ENCODE results near the gene MS4A13. TPM values are rescaled to one million over a fixed set of nuclear protein-coding genes. Genes with fewer than 3 reads are reported as not detected.

The MS4A13 gene
- total RNA-seq (under 1 TPM in 1 of 2 donors, not detected in 1; 0.55 TPM), polyA plus RNA-seq (ENCODE audit: insufficient read depth, low read depth, low replicate concordance) (7.0 TPM)
- long read RNA-seq, donor 1 = 0 reads
- long read RNA-seq, donor 2 = 0 reads

GRCh38 chr11:60515144-60515855, at the start of gene MS4A13:
Gene MS4A13, plus strand, starts transcription at chr11:60515392. Its CDS starts 2,692 bp downstream, at chr11:60518084.
- Histone ChIP-seq H3K4me3 (peak within 1 kb of the TSS; percentile 3 to 39), H3K27ac (no peak within 1 kb of the TSS)
- 77 to 78% methylated on average over 29 of the region's 29 CpGs for WGBS, 2 donors

DNA sequence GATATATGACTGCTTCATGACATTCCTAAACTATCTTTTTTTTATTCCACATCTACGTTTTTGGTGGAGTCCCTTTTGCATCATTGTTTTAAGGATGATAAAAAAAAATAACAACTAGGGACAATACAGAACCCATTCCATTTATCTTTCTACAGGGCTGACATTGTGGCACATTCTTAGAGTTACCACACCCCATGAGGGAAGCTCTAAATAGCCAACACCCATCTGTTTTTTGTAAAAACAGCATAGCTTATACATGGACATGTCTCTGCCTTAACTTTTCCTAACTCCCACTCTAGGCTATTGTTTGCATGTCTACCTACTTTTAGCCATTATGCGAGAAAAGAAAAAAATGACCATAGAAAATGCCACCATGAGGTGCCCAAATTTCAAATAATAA, 46.4 kb upstream of the MS4A13 start:
- no peak for DNase-seq
- Histone ChIP-seq H3K27me3 (no peaks in the 10 kb centered on the region), H3K4me3 (no peak overlapping the region), H3K4me1 (no peaks in the 10 kb centered on the region), H3K36me3 (ENCODE audit: low read depth, missing control alignments) (no peaks in the 10 kb centered on the region), H3K9me3 (no peaks in the 10 kb centered on the region), H3K27ac (no peak overlapping the region)
- WGBS, 2 donors = 70 to 80% methylated on average over 2 of the region's 2 CpGs
- intact Hi-C loops (cut with DNase I; ENCODE audit: low total_unique reads) = no loop called here
- TF ChIP-seq POLR2A (IDR thresholded peaks at IDR 0.05) = no peak
- TF ChIP-seq, protein P1, sequence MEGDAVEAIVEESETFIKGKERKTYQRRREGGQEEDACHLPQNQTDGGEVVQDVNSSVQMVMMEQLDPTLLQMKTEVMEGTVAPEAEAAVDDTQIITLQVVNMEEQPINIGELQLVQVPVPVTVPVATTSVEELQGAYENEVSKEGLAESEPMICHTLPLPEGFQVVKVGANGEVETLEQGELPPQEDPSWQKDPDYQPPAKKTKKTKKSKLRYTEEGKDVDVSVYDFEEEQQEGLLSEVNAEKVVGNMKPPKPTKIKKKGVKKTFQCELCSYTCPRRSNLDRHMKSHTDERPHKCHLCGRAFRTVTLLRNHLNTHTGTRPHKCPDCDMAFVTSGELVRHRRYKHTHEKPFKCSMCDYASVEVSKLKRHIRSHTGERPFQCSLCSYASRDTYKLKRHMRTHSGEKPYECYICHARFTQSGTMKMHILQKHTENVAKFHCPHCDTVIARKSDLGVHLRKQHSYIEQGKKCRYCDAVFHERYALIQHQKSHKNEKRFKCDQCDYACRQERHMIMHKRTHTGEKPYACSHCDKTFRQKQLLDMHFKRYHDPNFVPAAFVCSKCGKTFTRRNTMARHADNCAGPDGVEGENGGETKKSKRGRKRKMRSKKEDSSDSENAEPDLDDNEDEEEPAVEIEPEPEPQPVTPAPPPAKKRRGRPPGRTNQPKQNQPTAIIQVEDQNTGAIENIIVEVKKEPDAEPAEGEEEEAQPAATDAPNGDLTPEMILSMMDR (IDR thresholded peaks at IDR 0.05) = no peak

More at GRCh38 chr11:60515144-60515855, at the start of gene MS4A13:
- intact Hi-C loops (cut with DNase I; ENCODE audit: low total_unique reads) = no loop called here
- Histone ChIP-seq H3K9me3 (no peaks in the 10 kb centered on the region), H3K27me3 (no peaks in the 10 kb centered on the region), H3K4me1 (no peaks in the 10 kb centered on the region), H3K36me3 (ENCODE audit: low read depth, missing control alignments) (no peaks in the 10 kb centered on the region)
- TF ChIP-seq, protein P1 (IDR thresholded peaks at IDR 0.05) = no peak
- no peak for TF ChIP-seq POLR2A (IDR thresholded peaks at IDR 0.05)
- DNase-seq = peak; percentile 66

DNA sequence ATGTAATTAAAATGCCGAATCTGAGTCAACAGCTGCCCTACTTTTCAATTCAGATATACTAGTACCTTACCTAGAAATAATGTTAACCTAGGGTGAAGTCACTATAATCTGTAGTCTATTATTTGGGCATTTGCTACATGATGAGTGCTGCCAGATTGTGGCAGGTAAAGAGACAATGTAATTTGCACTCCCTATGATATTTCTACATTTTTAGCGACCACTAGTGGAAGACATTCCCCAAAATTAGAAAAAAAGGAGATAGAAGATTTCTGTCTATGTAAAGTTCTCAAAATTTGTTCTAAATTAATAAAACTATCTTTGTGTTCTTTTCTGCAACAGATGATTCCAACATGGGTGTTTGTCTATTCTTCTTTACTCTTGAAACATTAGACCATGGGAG, 45.5 kb upstream of the MS4A13 start:
- TF ChIP-seq POLR2A (IDR thresholded peaks at IDR 0.05) = no peak
- TF ChIP-seq, protein P1 (IDR thresholded peaks at IDR 0.05) = no peak
- 61 to 62% methylated on average over 2 of the region's 2 CpGs for WGBS, 2 donors
- Histone ChIP-seq H3K27ac (no peak overlapping the region), H3K4me1 (no peaks in the 10 kb centered on the region), H3K36me3 (ENCODE audit: low read depth, missing control alignments) (no peaks in the 10 kb centered on the region), H3K4me3 (no peak overlapping the region), H3K27me3 (no peaks in the 10 kb centered on the region), H3K9me3 (no peaks in the 10 kb centered on the region)
- intact Hi-C loops (cut with DNase I; ENCODE audit: low total_unique reads) = no loop called here
- DNase-seq = no peak

DNA sequence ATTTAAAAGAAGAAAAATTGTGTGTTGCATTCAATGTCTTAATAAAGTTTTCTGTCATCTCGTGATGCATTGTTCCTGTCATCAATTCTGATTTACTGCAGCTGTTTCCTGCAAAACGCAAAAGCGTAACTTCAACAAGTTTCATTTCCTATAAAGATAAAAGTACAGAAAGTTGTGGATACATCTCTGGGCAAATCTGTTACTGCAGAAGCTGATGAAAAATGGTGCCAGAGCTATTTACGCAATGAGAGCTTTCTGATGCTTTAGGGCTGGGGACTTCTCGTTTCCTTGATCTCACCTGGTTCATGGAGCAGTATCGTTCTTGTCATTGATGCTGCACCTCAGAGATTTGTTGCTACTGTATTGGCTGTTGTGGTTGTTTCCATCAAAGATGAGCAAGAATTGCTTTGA, 38.2 kb upstream of the MS4A13 start:
- Histone ChIP-seq H3K4me3 (no peak overlapping the region), H3K36me3 (ENCODE audit: low read depth, missing control alignments) (no peaks in the 10 kb centered on the region), H3K27me3 (no peaks in the 10 kb centered on the region), H3K27ac (no peak overlapping the region), H3K4me1 (no peaks in the 10 kb centered on the region), H3K9me3 (no peaks in the 10 kb centered on the region)
- no peak for TF ChIP-seq POLR2A (IDR thresholded peaks at IDR 0.05)
- TF ChIP-seq, protein P1 (IDR thresholded peaks at IDR 0.05) = no peak
- DNase-seq = no peak
- intact Hi-C loops (cut with DNase I; ENCODE audit: low total_unique reads) = no loop called here
- 48 to 68% methylated on average over 6 of the region's 6 CpGs for WGBS, 2 donors

DNA sequence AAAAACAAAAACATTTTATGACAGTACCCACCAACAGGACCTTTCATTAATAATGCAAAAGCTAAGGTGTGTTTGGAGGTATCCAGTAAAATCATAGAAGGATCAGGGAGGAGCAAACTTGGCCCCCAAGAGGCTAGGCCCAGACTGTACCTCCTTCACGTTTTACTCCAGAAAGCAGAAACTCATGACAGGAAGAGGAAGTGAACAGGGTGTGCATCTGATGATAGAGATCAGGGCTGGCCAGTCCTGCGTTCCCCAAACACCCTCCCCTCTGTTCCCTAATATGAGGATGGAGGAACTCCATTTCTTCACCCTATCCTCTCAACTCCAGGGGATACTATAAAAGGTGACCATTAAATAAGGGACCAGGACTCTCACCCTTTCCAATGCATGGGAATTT, 32.8 kb upstream of the MS4A13 start:
- Histone ChIP-seq H3K36me3 (ENCODE audit: low read depth, missing control alignments) (no peaks in the 10 kb centered on the region), H3K27ac (no peak overlapping the region), H3K9me3 (no peaks in the 10 kb centered on the region), H3K27me3 (no peaks in the 10 kb centered on the region), H3K4me3 (no peak overlapping the region), H3K4me1 (no peaks in the 10 kb centered on the region)
- no peak for DNase-seq
- 60 to 67% methylated on average over 1 to 2 of the region's 2 CpGs for WGBS, 2 donors
- intact Hi-C loops (cut with DNase I; ENCODE audit: low total_unique reads) = no loop called here
- TF ChIP-seq POLR2A (IDR thresholded peaks at IDR 0.05) = no peak
- TF ChIP-seq, protein P1 (IDR thresholded peaks at IDR 0.05) = no peak

Measured in testis (tissue), 5 donors.